Measurements from ENCODE around the gene TMEM238.

Gene TMEM238

DNA sequence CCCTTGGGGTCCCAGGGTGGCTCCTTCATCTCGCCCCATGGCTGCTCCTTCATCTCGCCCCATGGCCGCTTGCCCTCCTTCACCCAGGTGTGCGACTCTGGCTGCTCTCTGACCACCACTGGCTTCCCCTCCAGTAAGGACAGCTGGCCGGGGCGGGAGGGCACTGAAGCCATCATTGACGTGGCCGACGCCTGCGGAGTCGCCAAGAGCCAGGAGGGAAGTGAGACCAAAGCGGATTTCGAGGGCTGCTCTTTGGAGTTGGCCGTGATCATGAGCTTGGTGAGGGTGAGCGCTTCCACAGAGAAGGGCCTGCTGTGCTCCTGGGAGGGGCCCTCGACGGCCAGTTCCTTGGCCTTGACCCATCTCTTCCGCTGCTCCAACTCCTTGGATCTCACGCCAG is 25.6 kb downstream of the TMEM238 start:
- no peak for DNase-seq (ENCODE audit: low read depth)

DNA sequence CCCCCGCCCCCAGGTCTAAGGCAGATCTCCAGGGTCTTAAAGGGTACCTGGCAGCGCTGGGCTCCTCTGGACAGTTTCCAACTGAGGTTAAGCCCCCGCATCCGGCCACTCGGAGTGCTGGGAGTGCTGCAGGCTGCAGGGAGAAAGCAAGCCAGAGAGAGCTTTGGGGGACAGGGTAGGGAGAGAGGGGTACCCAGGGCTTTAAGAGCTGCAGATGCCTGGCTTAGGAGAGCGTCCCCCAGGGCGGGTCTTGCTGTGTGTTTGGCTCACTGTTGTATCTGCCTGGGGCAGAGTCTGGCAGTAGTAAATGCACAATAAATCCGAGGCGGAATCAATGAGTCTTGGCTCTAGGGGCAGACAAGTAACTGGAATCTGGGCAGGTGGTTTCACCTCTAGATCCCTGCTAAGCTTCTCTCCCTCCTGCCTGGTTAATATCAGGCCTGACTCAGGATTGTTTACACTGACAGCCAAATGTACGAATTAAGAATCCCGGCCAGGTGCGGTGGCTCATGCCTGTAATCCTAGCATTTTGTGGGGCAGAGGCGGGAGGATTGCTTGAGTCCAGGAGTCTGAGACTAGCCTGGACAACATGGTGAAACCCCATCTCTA is 28.8 kb downstream of the TMEM238 start:
- no peak for DNase-seq (ENCODE audit: low read depth)

DNA sequence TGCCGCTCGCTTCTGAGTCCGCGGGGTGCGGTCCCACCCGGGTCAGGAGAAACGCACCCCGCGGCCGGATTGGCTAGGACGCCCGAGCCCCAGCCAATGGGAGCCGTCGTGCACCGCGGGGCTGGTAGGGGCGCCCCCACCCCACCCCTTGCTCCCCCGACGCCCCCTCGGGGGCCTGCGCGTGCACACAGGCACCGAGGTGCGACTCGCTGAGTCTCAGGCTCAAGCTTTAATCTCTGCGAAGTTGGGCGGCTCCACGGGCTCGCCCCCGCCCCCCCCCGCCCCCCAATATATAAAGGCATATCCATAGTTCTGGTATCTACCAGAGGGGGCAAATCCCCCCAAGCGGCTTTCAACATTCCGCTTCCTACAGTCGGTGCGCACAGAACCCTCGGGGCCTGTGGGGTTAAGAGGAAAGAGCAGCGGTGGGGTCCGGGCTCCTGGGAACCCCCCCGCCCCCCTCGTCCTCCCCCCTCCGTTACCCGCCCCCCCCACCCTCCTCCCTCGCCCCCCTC is 29.3 kb downstream of the TMEM238 start, which contains the start of gene COX6B2:
TSS of gene COX6B2 (minus strand) at position 22 of the 515 bp plus-strand sequence. CDS start 198 bp downstream, outside the sequence.
- no peak for DNase-seq (ENCODE audit: low read depth)

DNA sequence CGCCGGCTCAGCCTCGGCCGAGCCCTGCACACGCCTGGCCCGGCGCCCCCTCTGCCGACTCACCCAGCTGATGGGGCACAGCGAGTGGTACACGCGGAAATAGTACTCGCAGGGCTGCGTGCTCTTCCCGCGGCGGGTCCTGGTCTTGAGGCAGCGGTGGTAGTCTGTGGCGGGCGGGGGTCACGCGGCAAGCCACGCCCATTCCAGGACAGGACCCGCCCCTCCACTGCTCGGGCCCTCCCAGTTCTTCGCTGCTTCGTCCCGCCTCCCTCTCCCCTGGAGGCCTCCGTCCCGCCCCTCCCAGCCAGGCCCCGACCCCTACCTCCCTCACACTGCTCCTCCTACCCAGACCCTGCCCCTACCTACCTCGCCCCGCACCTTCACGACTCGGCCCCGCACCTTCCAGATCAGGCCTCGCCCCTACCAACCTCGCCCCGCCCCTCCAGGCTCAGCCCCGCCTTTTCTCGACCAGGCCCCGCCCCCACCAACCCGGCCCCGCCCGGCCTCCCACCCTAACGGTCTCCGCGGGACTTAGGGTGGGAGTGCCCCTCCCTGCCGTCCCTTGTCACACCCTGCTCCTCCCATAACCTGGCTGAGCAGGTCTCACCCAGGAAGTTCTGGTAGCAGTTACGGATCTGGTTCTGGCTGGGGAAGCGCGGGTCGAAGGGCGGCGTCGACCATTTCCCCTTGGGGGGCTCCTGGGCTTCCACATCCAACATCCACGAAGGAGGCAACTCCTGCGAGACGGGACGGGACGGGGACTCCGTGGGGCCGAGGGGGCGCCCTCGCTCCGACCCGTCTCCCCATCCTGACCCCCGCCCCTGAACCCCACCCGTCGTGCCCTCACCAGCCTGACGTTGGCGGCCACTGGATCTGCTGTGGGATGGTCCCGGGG is 30.0 kb downstream of the TMEM238 start:
- peak; percentile 50 for DNase-seq (ENCODE audit: low read depth)

DNA sequence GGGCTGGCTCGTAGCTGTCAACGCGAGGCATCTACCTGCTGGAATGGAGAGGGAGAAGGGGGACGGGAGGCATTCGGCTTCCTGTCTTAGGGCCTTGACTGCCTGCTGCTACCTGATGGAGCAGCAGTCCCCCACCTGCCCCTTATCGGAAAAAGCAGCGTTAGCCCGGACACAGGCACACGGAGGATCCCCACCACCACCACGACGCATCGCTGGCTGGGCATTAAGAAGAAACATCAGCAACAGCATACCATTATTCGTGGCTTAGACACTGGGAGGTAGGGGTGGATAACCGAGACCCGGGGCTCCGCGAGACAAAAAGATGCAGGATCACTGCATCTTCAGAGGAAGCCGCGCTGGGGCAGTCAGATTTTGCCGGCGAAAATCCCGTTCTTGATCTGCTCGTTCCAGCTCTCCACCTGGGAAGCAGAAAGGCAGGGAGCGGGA is 30.7 kb downstream of the TMEM238 start:
- DNase-seq (ENCODE audit: low read depth), result no peak

DNA sequence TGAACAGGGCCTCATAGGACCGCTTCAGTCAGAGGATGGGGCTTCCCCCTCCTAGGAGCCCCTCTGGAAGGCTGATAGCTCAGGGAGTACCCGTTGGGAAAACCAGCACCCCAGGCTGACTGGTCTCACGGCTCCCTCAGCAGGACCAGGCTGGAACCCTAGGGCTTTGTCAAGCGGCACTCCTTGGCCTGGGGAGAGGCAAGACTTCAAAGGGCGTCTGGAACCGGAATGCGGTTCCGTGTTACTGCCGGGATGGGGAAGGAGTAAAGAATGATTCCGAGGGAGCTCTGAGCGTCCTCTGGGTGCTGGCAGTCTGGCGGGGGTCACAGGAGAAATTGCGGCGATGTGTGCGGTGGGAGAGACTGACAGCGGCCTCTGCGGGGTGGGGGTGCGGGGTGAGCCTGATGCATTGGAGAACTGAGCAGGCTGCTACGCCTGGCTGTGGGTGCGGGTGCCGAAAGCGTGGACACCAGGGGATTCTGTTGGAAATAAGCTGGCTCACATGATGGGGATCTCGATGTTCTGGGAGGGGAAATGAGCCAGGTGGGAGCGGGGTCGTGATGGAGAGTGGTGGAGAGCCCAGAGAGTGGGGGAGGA is 31.4 kb downstream of the TMEM238 start:
- no peak for DNase-seq (ENCODE audit: low read depth)

DNA sequence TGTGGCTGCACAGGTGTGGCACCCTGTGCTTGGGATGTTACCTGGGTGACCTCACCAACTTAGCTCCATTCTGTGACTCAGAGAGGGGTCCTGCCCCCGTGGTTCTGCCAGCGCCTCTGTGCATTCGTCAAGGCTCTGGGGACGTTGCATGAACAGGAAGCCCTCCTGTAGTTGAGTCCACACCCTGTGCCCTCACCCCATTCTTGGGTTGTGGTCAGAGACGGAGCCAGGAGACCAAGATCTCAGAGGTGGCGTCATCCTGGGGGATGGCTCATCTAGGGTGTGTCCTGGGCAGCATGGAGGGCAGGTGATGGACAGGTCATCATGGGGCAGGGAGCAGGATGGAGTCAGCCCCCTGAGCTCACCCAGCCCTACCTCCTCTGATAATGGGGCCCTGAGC is 32.1 kb downstream of the TMEM238 start:
- no peak for DNase-seq (ENCODE audit: low read depth)

DNA sequence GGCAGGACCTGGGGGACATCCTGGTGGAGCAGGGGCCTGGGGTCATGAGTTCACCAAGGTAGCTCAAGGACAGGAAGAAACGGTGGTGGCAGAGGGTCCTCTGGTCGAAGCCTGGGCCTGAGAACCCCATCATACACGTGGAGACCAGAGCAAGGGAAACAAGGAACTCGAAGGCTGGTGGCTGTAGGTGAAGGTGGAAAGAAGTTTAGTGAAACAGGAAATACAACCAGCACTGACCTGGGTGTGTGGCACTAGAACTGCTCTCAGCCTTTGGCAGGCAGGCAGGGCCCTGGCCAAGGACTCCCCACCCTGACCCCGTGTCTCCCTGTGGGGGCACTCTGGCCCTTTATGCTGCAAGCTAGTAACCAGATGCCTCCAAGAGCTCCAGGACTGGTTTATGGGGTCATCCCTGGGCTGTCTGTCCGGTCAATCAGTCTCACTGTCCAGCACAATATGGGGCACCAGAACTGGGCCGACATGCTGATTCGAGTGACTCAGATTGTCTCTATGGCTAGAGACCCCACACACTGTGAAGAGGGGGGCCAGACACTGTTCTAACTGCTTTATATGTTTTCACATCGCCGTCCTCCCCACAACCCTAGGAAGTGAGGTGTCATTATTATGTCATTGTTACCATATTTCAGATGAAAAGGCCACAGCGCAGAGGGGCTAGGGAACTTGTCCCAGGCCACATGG is 33.3 kb downstream of the TMEM238 start:
- DNase-seq (ENCODE audit: low read depth), result no peak

DNA sequence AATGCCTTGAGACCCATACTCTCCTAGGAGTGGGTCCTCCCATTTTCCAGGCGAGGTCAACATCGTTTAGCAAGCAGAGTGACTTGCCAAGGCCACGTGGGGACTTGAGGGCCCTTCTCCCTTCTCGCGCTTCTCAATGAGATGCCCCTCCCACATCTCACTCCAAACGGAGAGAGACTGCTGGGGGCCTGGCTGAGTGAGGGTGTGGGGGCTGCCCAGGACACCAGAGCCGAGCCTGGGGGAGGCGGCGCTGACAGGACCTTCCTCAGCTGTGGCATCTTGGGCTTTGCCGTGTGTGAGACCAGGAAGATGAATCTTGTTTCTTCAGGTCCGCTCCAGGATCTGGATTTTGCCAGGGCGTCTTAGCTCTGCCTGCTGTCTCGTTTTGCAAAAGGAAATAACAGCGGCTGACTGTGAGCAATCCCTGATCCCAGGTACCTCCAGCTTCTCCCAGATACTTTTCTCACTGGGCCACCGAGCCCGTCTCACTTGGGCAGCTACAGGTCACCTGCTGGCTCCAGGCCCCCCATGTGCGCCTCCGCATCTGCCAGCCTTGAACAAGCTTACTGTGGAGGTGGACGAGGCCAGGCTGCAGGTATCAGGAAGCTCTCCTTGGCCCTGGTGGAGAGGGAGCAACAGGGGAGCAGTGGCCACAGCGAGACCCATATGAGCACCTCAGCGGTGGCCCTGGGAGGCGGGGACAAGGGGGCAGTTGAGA is 35.6 kb downstream of the TMEM238 start:
- no peak for DNase-seq (ENCODE audit: low read depth)

DNA sequence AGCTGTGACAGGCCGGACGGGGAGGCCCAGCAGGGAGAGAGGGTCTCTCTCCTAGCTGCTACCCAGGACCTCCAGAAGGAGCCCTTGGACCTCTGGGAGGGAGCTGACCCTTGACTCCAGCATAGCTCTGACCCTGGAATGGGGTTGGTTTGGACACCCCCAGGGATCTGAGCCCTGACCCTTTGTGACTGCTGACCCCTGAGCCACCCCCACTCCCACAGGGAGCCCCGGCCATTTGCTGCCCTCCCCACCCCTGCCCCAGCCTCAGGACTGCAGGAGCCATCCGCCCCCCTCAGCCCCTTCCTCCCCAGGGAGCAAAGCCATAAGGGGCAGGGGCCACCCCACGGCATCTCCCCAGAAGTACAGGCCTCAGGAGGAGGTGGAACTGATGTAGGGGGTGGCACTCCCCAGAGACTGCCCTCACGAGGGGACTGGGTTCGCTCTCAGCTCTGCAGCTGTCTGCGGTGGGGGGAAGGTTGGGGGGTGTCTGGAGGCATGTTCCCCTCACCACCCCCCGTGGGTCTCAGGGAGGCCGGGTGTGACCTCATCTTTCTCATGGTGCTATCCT is 36.6 kb downstream of the TMEM238 start:
- DNase-seq (ENCODE audit: low read depth), result no peak

DNA sequence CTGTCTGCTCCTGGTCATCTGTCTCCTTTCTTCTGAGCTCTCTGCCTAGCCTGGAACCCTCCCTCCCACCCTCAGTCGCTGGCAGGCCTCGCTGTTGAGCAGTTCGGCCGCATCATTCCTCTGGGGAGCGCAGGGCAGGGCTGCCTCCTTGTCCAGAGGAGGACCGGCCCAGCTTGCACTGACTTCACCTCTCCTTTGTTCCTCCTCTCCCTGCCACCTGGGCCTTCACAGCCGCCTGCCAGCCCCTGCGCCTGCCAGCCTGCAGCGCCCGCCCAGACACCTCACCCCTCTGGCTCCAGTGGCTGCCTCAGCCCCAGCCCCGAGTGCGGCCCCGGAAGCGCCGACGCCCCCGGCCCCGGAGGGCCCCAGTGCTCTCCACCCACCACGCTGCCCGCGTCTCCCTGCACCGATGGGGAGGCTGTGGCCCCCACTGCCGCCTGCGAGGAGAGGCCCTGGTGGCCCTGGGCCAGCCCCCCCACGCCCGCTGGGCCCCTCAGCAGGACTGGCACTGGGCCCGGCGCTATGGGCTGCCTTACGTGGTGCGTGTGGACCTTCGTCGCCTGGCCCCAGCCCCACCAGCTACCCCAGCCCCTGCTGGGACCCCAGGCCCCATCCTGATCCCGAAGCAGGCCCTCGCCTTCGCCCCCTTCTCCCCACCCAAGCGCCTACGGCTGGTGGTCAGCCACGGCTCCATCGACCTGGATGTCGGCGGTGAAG is 37.2 kb downstream of the TMEM238 start:
- no peak for DNase-seq (ENCODE audit: low read depth)

DNA sequence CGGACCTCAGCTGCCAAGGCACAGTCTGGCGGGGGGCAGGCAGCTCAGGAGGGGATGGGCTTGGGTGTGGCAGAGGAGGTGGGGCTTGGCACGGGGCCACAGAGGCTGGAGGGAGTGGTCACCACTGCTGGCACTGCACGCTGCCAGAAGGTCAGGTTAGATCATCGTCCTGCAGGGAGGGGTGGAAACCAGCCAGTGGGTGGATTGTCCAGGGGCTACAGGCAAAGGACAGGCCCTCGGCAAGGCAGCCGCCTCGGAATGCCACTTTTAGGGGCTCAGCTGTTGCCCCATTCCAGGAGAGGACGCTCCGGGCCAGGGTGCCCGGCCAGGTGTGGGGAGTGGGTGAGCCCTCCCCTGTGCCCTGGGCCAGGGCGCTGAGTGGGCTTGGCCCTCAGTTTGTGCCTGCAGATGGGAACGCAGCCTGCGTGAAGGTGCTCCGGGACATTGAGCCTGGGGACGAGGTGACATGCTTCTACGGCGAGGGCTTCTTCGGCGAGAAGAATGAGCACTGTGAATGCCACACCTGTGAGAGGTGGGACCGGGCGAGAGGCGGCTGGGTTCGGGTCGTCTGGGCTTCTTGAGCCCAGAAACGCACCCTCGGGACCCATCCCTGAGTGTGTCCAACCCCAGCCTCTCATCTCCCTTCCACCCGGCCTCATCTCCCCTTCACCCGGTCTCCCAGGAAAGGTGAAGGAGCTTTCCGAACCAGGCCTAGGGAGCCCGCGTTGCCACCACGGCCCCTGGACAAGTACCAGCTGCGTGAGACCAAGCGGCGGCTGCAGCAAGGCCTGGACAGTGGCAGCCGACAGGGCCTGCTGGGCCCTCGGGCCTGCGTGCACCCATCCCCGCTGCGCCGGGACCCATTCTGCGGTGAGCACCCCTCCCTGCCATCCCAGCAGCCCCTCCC is 38.0 kb downstream of the TMEM238 start:
- DNase-seq (ENCODE audit: low read depth), result no peak

DNA sequence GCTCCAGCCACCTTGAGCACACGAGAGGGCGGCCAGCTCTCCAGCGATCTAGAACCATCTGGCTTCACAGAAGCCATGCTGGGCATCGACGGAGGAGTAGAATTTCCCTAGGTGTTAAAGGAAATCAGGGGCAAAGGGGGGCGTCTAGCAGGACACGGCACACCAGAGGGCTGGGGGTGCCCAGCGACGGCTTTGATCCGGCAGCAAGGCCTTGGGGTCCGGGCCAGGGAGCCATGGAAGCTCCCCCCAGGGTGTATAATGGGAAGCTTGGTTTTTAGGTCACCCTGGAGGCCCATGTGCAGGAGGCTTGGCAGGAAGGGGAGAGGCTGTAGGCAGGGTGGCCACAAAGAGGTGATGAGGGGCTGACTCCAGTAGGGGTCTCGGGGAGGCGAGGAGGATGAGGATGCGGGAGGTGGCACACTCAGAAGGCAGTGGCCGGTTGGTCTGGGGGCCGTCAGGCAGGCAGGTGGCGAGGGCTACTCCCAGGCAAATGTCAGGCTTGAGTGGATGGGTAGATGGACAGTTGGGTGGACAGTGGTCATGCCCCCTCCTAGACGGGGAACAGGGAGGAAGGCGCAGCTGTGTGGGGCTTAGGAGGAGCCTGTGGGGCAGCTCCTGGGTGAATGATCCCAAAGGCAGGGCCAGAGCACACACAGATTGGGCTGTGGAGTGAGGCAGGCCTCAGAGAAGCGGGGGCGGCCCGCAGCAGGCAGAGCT is 38.8 kb downstream of the TMEM238 start:
- no peak for DNase-seq (ENCODE audit: low read depth)

DNA sequence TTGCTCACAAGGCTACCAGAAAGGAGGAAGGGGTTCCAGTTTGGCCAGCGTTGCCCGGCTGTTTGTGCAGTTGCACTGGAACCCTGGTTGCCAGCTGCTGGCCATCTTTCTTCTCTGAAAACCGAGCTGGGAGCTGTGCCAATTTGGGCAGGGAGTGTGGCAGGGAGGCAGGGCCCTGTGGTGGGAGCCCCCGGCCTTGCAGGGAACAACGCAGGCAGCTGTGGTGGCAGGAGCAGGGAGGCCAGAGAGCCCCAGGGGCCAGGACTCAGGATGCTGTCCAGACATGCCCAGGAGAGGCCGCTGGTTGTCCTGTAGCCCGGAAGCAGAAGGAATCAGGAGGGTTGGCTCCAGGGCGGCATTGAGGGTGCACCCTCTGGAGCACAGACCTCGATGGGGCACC is 39.6 kb downstream of the TMEM238 start:
- no peak for DNase-seq (ENCODE audit: low read depth)

DNA sequence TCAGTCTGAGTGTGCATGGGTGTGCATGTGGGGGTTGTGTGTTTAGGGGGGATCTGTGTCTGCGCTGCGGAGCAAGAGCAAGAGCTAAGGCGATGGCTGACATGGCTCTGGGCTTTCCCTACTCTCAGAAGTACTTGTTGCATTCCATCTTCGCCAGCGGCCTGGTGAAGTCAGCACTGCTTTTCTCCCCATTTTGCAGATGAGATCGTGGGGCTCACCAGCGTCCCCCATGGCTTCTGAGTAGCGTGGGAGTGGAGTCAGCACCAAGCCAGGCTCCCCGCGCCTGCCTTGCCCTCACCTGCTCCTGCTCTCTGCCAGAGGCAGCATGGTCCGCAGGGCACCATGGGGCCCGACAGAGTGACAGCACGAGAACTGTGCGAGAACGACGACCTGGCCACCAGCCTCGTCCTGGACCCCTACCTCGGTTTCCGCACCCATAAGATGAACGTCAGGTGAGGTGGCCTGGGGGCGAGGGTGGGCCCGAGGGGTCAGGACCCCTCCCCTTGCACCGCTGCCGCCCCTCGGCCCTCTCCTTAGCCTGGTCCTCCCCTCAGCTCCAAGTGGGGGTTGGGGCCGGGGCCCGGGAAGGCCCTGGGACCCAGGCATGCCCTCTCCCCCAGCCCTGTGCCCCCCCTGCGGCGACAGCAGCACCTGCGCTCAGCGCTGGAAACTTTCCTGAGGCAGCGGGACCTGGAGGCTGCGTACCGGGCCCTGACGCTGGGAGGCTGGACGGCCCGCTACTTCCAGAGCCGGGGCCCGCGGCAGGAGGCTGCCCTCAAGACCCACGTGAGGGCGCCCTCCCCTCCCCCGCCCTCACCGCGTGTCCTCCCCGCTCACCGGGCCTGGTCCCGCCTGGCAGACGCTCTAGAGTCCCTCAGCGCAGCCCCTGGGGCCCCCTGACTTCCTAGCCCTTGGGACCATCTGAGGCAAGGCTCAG is 42.2 kb downstream of the TMEM238 start:
- no peak for DNase-seq (ENCODE audit: low read depth)

DNA sequence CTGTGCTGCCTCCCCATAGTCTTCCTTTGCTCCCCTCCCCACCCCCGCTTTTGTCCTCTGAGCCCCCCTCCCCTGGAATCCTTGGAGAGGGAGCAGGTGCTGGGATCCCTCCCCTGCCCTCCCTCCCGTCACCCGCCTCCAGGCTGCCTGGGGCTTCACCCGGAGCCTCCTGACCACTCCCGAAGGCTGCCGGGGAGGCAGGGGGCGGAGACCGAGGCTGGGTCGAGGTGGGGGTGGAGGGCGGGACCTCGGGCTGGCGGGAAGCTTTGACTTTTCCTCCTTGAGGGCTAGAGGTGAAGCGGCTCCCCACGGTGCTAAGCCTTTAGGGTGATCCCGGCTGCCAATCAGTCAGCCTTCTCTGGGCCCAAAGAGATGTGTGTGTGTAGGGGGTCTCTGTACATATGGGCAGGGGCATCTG is 42.9 kb downstream of the TMEM238 start:
- no peak for DNase-seq (ENCODE audit: low read depth)

DNA sequence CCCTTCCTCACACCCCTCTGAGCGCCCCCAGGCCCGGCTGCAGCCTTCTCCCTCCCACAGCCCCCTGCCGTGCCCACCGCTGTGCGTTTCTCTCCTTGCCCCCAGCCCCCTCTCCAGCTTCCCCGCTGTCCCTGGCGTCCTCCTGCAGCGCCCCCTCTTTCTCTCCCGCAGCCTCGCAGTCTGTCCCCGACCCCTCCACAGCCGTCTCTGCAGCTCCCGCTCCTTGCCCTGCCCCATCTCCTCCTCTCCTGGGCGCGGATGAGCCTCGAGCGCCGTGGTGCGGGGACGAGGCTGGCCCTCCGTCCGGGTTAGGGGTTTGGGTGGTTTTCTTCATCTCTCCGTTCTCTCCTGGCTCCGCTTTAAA is 43.3 kb downstream of the TMEM238 start:
- DNase-seq (ENCODE audit: low read depth), result no peak
